Right renal pelvis (tissue), 4 donors: ENCODE results near the gene RAP1GAP. TPM values are rescaled to one million over a fixed set of nuclear protein-coding genes. Genes with fewer than 3 reads are reported as not detected.

Experiments used
- DNase-seq, 4 donors: peaks; one replicate each; pipeline ENCODE4 v3.0.0-alpha.2; 2013; ENCODE audit warnings: low read depth in 4 of 4, low spot score in 3 of 4, missing footprints in 1 of 4
- polyA plus RNA-seq, 4 donors: library from polyadenylated mRNA; unstranded; fragments of 120-200 nt; gene quantifications; one replicate each; pipeline ENCODE4 v1.2.1, GENCODE V29; 2013; ENCODE audit not compliant: insufficient read length in 4 of 4

Gene RAP1GAP
- polyA plus RNA-seq, 4 donors: 18.8 to 26.4 (median 22.6) TPM

DNA sequence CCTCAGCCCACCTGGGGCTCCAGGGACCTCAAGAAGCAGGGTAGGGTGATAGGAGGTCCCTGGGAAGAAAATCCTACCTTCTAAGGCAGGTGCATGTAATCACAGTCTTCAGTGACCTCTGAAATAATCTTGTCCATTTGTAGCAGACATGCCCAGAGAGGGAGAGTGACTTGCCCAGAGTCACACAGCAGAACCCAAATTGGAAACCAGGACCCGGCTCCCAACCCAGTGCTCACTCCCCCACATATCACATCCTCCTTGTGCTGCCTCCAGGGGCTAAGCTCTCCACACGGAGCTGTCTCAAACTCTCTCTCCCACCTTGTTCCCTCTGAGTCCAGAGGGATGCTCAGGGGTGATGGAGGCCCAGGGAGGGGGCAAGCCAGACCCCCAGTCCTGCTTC, 72.5 kb downstream of the RAP1GAP start:
- no peak for DNase-seq

DNA sequence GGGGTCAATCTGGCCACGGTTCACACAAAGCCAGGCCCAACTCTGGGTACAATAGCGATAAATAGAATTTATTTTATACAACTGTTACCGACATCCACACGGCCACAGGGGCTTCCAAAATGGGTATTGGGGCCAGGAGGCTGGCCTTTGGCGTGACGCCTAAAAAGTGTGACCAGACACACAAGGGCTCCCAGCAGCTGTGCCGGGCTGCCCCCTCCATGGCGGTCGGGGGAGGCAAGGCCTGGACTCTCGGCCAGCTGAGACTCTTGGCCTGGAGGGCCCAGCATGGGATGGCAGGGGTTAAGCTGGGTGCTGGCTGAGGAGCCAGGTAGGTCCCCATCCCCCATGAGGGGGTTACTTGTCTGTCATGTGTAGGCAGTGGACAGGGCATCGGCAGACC, 73.0 kb downstream of the RAP1GAP start:
- no peak for DNase-seq

DNA sequence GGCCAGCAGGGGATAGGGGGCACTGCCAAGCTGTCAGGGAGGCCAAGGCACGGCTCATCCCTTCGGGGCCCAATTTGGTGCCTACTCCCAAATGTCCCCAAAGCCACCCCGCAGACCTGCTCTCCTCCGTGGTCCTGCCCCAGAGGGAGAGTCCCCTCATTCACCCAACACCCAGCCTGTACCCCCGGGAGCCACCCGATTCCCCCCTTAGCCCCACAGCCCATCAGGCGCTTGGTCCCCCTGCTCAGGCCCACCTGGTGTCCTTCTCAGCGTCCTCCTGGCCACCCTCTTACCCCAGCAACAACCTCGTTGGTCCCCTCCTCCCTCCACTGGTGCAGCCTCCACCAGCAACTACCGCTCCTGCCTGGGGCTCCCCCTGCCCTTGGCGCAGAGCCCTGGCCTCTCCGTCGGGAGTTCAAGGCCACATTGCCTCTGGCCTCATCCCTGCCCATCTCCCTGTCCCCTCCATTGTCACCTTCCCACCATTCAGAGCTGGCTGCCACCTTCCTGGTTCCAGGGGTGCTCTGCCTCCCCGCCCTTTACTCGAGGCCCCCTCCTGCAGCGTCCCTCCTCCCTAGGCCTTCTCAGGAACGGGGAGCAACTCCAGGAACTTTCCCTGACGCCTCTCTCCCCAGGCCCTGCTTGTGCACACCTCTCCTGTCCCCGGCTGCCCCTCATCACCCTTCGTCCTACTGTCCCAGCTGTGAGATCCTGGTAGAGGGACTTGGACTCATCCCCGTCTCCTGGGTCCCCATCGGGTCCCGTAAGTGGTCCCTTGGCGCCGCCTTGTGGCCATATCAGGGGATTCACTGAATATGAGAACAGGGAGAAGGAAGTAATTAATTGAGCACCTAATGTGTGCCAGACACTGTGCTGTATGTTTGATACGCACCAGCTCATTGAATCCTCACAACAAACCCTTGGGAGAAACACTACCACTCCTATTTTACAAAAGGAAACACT, 73.9 kb downstream of the RAP1GAP start:
- DNase-seq: no peak

DNA sequence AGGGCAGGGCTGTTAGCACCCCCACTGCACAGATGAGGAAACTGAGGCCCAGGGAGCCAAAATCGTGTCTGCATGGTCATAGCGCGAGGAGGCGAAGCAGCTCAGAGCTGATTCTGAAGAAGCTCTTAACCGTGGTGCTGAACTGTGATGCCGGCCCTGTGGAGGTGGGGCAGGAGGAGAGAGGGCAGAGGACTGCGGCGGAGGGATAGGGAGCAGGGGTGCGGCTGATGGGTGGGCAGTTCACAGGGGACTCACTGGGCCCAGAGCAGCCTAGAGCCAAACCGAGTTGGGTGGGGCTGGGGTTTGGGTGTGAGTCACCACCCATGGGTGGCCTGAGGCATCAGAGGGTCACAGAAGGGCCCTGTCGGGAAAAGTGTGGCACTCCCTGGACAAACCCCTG, 74.7 kb downstream of the RAP1GAP start:
- DNase-seq: no peak

DNA sequence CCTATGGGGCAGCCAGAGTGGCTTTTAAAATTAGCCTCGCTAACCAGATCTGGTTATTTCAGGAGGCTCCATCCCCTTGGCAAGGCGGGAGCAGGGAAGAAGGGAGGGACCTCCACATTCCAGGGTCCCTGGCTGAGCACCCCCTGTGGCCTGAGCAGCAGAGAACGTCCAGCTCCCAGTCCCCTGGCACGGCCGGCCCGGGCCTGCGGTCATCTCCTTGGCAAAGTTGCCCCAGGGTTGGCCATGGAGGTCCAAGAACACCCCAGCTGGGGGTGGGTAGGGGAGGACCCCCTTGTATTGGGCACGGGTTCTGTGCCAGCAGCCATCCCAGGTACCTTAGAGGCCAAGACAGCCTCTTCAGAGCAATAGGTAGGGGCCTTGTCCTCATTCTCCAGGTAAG, 75.9 kb downstream of the RAP1GAP start:
- DNase-seq: no peak

GRCh38 chr1:21592086-21592865, 76.9 kb downstream of the RAP1GAP start:
- DNase-seq: no peak

GRCh38 chr1:21590934-21591333, 78.2 kb downstream of the RAP1GAP start:
- no peak for DNase-seq

- DNase-seq: no peak
These were observed 78.9 kb downstream of the RAP1GAP start for GRCh38 chr1:21590126-21590880.

DNA sequence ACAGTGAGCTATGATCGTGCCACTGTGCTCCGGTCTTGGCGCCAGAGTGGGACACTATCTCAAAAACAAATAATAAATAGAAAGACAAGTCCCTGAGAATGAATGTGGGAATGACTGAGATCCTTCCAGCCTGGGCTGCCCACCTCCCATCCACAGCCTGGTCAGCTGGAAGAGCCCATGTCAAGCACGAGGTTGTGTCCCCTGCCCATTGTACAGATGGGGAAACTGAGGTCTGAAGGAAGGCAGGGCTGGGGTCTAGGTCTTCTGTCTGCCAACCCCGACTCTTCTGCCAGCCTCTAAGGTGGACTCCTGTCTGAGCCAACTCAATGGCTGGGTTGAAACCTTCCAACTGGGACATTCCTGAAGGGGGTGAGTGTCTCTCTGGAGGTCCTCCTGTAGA, 79.5 kb downstream of the RAP1GAP start:
- no peak for DNase-seq

- DNase-seq: no peak
These were observed 81.6 kb downstream of the RAP1GAP start for GRCh38 chr1:21587602-21587953.

- DNase-seq: no peak
These were observed 82.1 kb downstream of the RAP1GAP start for GRCh38 chr1:21586846-21587601.

- no peak for DNase-seq
These were observed 82.9 kb downstream of the RAP1GAP start for GRCh38 chr1:21586222-21586621.

- no peak for DNase-seq
These were observed 84.1 kb downstream of the RAP1GAP start for GRCh38 chr1:21585037-21585436.

- DNase-seq: no peak
These were observed 85.1 kb downstream of the RAP1GAP start for GRCh38 chr1:21584096-21584495.

GRCh38 chr1:21579791-21580190, 89.4 kb downstream of the RAP1GAP start:
- DNase-seq: no peak

DNA sequence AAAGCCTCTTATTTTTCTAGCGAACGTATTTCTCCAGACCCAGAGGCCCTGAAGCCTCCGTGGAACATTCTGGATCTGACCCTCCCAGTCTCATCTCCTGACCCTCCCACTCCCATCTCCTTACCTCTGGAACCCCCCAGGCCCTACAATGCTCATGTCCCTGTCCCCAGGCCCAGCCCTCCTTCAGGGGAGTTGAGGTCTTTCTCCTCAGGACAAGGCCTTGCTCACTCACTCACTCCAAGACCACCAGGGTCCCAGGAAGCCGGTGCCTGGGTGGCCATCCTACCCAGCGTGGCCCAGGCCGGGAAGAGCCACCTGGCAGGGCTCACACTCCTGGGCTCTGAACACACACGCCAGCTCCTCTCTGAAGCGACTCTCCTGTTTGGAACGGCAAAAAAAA, 91.2 kb downstream of the RAP1GAP start:
- DNase-seq: no peak

- DNase-seq: no peak
These were observed 91.8 kb downstream of the RAP1GAP start for GRCh38 chr1:21577324-21577723.

- no peak for DNase-seq
These were observed 92.4 kb downstream of the RAP1GAP start for GRCh38 chr1:21576798-21577187.

DNA sequence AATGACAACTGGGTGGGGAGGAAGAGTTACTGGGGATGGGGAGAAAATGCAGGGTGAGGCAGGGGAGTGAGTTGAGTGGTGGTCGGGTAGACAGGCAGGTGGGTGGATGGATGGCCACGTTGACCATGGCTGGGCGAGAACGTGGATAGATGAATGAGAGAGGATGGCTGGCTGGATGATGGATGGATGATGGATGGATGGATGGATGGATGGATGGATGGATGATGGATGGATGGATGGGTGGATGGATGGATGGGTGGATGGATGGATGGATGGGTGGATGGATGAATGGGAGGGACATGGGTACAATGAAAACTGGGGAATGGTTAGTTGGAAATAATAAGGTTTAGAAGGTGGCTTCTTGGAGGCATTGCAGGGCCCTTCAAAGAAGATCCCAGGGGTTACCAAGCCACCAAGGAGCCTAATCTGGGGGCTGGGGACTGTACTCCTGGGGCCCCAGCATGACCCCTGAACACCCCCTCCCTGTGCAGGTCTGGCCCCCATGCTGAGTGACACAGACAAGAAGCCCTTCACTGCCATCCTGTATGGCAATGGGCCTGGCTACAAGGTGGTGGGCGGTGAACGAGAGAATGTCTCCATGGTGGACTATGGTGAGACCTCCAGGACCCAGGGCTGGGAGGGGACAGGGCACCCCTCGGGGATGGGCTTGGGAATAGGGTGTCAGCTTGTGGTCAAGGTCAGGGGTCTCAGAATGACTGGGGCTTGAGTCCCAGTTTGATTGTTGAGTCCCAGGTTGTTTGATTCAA, 92.9 kb downstream of the RAP1GAP start:
- DNase-seq: no peak
